Activated CD8-positive, alpha-beta T cell treated with anti-CD3 and anti-CD28 coated beads for 36 hours (primary cell): ENCODE data around the gene PDZK1IP1. TPM values are rescaled to one million over a fixed set of nuclear protein-coding genes. Genes with fewer than 3 reads are reported as not detected.

Source experiments
- ATAC-seq: fragments of 200-7000 bp; cut with Tn5 transposase; one replicate; pipeline ENCODE4 v1.10.0; 2021; ENCODE audit warnings: mild to moderate bottlenecking, moderate library complexity
- CTCF ChIA-PET: fragments of 350-600 bp; sonication (Branson Sonifier 250); formaldehyde crosslinking; loops from one replicate; lab custom pipeline; 2021; ENCODE audit warnings: antibody characterized with exemption; lab: Charles Lee
- POLR2A ChIA-PET: fragments of 350-600 bp; sonication (Branson Sonifier 250); formaldehyde crosslinking; loops from one replicate; lab custom pipeline; 2021; ENCODE audit warnings: antibody characterized with exemption; lab: Charles Lee
- DNase-seq: peaks from one replicate; pipeline ENCODE4 v3.0.0-alpha.2; 2020
- H3K27ac Mint-ChIP-seq: one replicate; pipeline ENCODE4 v1.8.0; 2021; ENCODE audit warnings: mild to moderate bottlenecking, mixed read lengths
- H3K27me3 Mint-ChIP-seq: one replicate; pipeline ENCODE4 v1.8.0; 2021; ENCODE audit warnings: mixed read lengths
- H3K36me3 Mint-ChIP-seq: one replicate; pipeline ENCODE4 v1.8.0; 2021; ENCODE audit warnings: low read depth, mixed read lengths
- H3K4me1 Mint-ChIP-seq: one replicate; pipeline ENCODE4 v1.8.0; 2021; ENCODE audit warnings: low read depth, mixed read lengths
- H3K4me3 Mint-ChIP-seq: one replicate; pipeline ENCODE4 v1.8.0; 2021; ENCODE audit warnings: mild to moderate bottlenecking, moderate library complexity, mixed read lengths
- H3K9me3 Mint-ChIP-seq: one replicate; pipeline ENCODE4 v1.8.0; 2021; ENCODE audit warnings: mixed read lengths
- CTCF ChIP-seq: fragments of 200-600 bp; IDR thresholded peaks from one replicate; pipeline ENCODE4 v1.8.0; 2022; ENCODE audit warnings: antibody characterized with exemption, mild to moderate bottlenecking
- intact Hi-C: fragments of 100-400 bp; cut with micrococcal nuclease; formaldehyde crosslinking; loops from one replicate; pipeline ENCODE4 v1.10.0; 2022
- total RNA-seq, 2 experiments: library from RNA; stranded (reverse); gene quantifications; one replicate each; pipeline ENCODE4 v1.2.3, GENCODE V29; 2021

Gene PDZK1IP1
- total RNA-seq, 2 experiments from 2014 or later = not detected

DNA sequence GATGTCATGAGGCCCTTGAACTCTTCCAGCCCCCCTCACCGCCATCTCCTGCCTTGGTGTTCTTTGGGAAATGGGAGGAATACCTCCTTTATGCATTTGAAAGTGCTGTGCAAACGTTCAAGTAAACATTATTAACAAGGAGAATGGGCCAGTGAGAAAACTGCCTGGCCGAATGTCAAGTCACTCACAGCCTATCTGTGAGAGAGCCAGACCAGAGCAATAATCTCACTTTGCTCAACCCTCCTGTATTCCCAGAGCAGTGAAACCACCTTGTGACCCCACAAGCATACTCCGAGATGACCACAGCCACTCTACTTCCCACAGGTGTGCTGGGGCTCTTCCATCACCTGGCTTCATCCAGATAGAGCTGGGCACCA is 37.0 kb upstream of the PDZK1IP1 start:
- Mint-ChIP-seq H3K36me3 (no peaks in the 10 kb centered on the region), H3K9me3 (no peaks in the 10 kb centered on the region), H3K27ac (no peak overlapping the region), H3K27me3 (peaks cover 54% of the 10 kb centered on the region), H3K4me3 (no peak overlapping the region), H3K4me1 (peaks cover 19% of the 10 kb centered on the region)
- DNase-seq (no peak), ATAC-seq (no peak)
- ChIA-PET POLR2A (no interaction called here), CTCF (interaction anchor here (0.8 kb wide), 1 partner anchor 211 kb away, joined by 3 read pairs; the partner anchor contains the start of gene FOXD2)
- intact Hi-C loops = no loop called here
- TF ChIP-seq CTCF = no peak

GRCh38 chr1:47226121-47226838 is 36.4 kb upstream of the PDZK1IP1 start:
- no peaks in the 10 kb centered on the region for H3K36me3 Mint-ChIP-seq
- H3K27ac Mint-ChIP-seq = no peak overlapping the region
- ATAC-seq (no peak), DNase-seq (no peak)
- H3K27me3 Mint-ChIP-seq = peaks cover 49% of the 10 kb centered on the region
- POLR2A ChIA-PET = interaction anchor here (1.4 kb wide), 1 partner anchor 13 kb away, joined by 3 read pairs; no protein-coding TSS in a partner anchor
- no peak for TF ChIP-seq CTCF
- H3K9me3 Mint-ChIP-seq = no peaks in the 10 kb centered on the region
- intact Hi-C loops = no loop called here
- peaks cover 14% of the 10 kb centered on the region for H3K4me1 Mint-ChIP-seq
- CTCF ChIA-PET = no interaction called here
- H3K4me3 Mint-ChIP-seq = no peak overlapping the region

GRCh38 chr1:47225430-47226100 is 35.7 kb upstream of the PDZK1IP1 start:
- ATAC-seq = peak; percentile 35
- Mint-ChIP-seq H3K36me3 (no peaks in the 10 kb centered on the region), H3K27ac (no peak overlapping the region), H3K4me3 (no peak overlapping the region), H3K27me3 (peaks cover 47% of the 10 kb centered on the region), H3K9me3 (no peaks in the 10 kb centered on the region), H3K4me1 (peaks cover 11% of the 10 kb centered on the region)
- no peak for DNase-seq
- ChIA-PET CTCF (no interaction called here), POLR2A (interaction anchor here (1.4 kb wide), 1 partner anchor 12 kb away, joined by 3 read pairs; no protein-coding TSS in a partner anchor)
- no peak for TF ChIP-seq CTCF
- intact Hi-C loops = no loop called here

DNA sequence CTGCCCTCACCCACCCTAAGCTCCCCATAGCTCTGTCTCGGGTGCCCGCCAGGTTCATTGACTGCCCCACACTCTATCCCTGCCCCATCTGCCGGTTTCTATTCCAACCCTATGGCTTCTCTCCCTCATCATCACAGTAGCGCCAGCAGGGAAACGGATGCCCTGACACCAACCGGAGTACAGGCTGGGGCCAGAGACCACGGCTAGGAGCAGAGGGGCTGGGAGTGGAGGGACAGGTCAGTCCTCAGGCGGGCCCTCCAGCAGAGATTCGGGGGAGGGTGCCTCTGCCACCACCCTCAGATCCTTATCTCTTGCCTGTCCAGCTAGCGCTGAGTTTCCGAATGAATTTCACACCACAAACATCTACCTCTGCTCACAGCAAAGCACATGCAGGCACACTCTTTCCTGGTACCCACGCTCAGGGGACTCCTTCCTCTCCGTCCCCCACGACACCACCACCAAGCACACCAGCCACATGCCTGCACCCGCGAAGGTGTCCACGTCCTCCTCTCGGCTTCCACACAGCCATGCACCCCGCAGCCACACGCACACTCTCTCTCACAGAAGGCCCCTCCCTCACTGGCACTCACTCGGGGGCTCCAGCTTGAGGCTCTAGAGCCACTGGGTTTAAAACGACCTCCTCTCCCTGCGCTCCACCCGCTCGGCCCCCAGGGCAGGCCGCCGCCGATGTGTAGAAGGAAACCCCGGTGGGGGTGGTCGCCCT is 35.0 kb upstream of the PDZK1IP1 start:
- no peak overlapping the region for H3K27ac Mint-ChIP-seq
- POLR2A ChIA-PET = interaction anchor here (1.4 kb wide), 1 partner anchor 11 kb away, joined by 3 read pairs; no protein-coding TSS in a partner anchor
- H3K4me3 Mint-ChIP-seq = no peak overlapping the region
- CTCF ChIA-PET = no interaction called here
- peaks cover 4% of the 10 kb centered on the region for H3K4me1 Mint-ChIP-seq
- peak; percentile 32 for ATAC-seq
- intact Hi-C loops = no loop called here
- no peak for DNase-seq
- H3K9me3 Mint-ChIP-seq = no peaks in the 10 kb centered on the region
- no peaks in the 10 kb centered on the region for H3K36me3 Mint-ChIP-seq
- TF ChIP-seq CTCF = no peak
- H3K27me3 Mint-ChIP-seq = peaks cover 43% of the 10 kb centered on the region
